Adrenal gland (tissue), 12 donors: Measurements from ENCODE around the gene RSU1. TPM values are rescaled to one million over a fixed set of nuclear protein-coding genes. Genes with fewer than 3 reads are reported as not detected.

Source experiments
- DNase-seq, 7 donors: peaks; one replicate each; pipeline ENCODE4 v3.0.0-alpha.2; 2019 to 2020
- H3K27ac ChIP-seq, 5 donors: fragments of 200-600 bp; sonication (generic) in 4 of 5; 1 replicate in 3 of 5; 2 replicates in 2 of 5; pipeline versions ENCODE4 v1.5.1 to v1.8.0; 2016 to 2020; ENCODE audit warnings: mild to moderate bottlenecking in 1 of 5
- H3K27me3 ChIP-seq: fragments of 200-600 bp; 2 replicates; pipeline ENCODE4 v1.8.0; 2021
- H3K36me3 ChIP-seq, 2 donors: fragments of 200-600 bp; replicated peaks in 1 of 2; 1 replicate in 1 of 2; 2 replicates in 1 of 2; pipeline versions ENCODE4 v1.5.1 to v1.8.0; 2018 to 2022
- H3K4me1 ChIP-seq, 2 donors: fragments of 200-600 bp; replicated peaks in 1 of 2; 1 replicate in 1 of 2; 2 replicates in 1 of 2; pipeline versions ENCODE4 v1.5.1 to v1.8.0; 2018 to 2021
- H3K4me3 ChIP-seq, 4 donors: fragments of 200-600 bp; sonication (generic) in 3 of 4; one replicate each; pipeline ENCODE4 v1.5.1; 2016 to 2018
- H3K9me3 ChIP-seq, 3 donors: fragments of 200-600 bp; sonication (generic) in 1 of 3; replicated peaks in 1 of 3; 1 replicate in 2 of 3; 2 replicates in 1 of 3; pipeline versions ENCODE4 v1.5.1 to v1.8.0; 2016 to 2021
- CTCF ChIP-seq, 6 experiments: fragments of 450-650 bp in 4 of 6; fragments of 200-600 bp in 2 of 6; sonication (generic) in 1 of 6; IDR thresholded peaks; 1 replicate in 5 of 6; 2 replicates in 1 of 6; pipeline versions ENCODE4 v1.5.1 to v1.8.0; 2016 to 2021; ENCODE audit warnings: antibody characterized with exemption in 6 of 6, mild to moderate bottlenecking in 2 of 6, moderate library complexity in 1 of 6
- POLR2A ChIP-seq, 2 donors: fragments of 450-650 bp; IDR thresholded peaks; one replicate each; pipeline ENCODE4 v1.6.1; 2017; ENCODE audit warnings: antibody characterized with exemption in 2 of 2, mild to moderate bottlenecking in 2 of 2, moderate library complexity in 1 of 2
- WGBS, 4 donors: extraction: QIAGEN DNeasy Blood & Tissue Kit in 2 of 4; methylation state at CpG; one replicate each; pipeline versions ENCODE4 v1.1.5 to v1.1.7; 2013 to 2017; 5-methylcytosine and 5-hydroxymethylcytosine counted together
- intact Hi-C, 2 donors: fragments of 100-400 bp; cut with DNase I; formaldehyde crosslinking; loops; one replicate each; pipeline versions ENCODE4 v1.14.1 to v1.15.0; 2022 to 2023
- polyA plus RNA-seq, 3 donors: library from polyadenylated mRNA; stranded (reverse); fragments of 200-250 nt in 2 of 3; fragments of 350-450 nt in 1 of 3; fragmentation: Illumina TruSeq in 1 of 3; extraction: RNeasy Lipid Tissue Mini Kit (QIAGEN cat#74804) in 1 of 3; gene quantifications; one replicate each; pipeline ENCODE4 v1.2.3, GENCODE V29; 2013 to 2014
- small RNA-seq, 2 donors: library from RNA; depleted of rRNA; stranded (forward); fragments of <200 nt; gene quantifications; one replicate each; pipeline ENCODE3, GENCODE V24; 2016
- total RNA-seq, 9 donors: library from RNA; depleted of rRNA in 4 of 9; stranded (reverse); fragments of >200 nt in 4 of 9; fragments of 120-200 nt in 1 of 9; fragmentation: NEBNext Ultra II Directional in 1 of 9; extraction: Animal tissue kit (Norgen Biotek cat#: 25700) in 1 of 9; gene quantifications; one replicate each; pipeline versions ENCODE4 v1.1.0 to v1.2.4, GENCODE V29; 2013 to 2023
- donor health status: healthy with polysubstance abuse.
- donor health status: Bipolar disorder and iron deficiency.
- donor health status: DM: yes; HTN: yes; CAD: no.
- donor health status: DM: no; HTN: no; CAD: no.
- donor health status: DM: no; HTN: no; CAD: no.
- donor health status: DM: yes; HTN: yes; CAD: no.

Gene RSU1
- total and polyA plus RNA-seq, 12 donors = 15.6 to 96.8 (median 41.7) TPM

GRCh38 chr10:16547973-16548372, 269.3 kb downstream of the RSU1 start:
- intact Hi-C loops = loop anchor here in 1 of 2 donors (10.0 kb wide), 1 partner anchor 643 kb away; no protein-coding TSS in a partner anchor
- H3K4me3 ChIP-seq = no peak overlapping the region
- no peak for DNase-seq
- no peak overlapping the region for H3K27ac ChIP-seq
- no peaks in the 10 kb centered on the region for H3K9me3 ChIP-seq
- no peaks in the 10 kb centered on the region for H3K4me1 ChIP-seq
- TF ChIP-seq POLR2A (IDR thresholded peaks at IDR 0.05) (no peak), CTCF (IDR thresholded peaks at IDR 0.05) (no peak)
- H3K36me3 ChIP-seq = no peaks in the 10 kb centered on the region
- WGBS, 4 donors = 78 to 85% (median 84%) methylated on average over 4 of the region's 4 CpGs
- no peaks in the 10 kb centered on the region for H3K27me3 ChIP-seq

GRCh38 chr10:16545116-16545736, 272.0 kb downstream of the RSU1 start:
- TF ChIP-seq CTCF (IDR thresholded peaks at IDR 0.05) = peak; percentile 53 to 67 (median 60)
- TF ChIP-seq POLR2A (IDR thresholded peaks at IDR 0.05) = no peak
- WGBS, 4 donors = 26 to 32% (median 28%) methylated on average over 7 of the region's 7 CpGs
- Histone ChIP-seq H3K36me3 (no peaks in the 10 kb centered on the region), H3K27ac (no peak overlapping the region), H3K9me3 (no peaks in the 10 kb centered on the region), H3K4me1 (no peaks in the 10 kb centered on the region), H3K4me3 (no peak overlapping the region), H3K27me3 (no peaks in the 10 kb centered on the region)
- peak in 4 of 7 donors; percentile 10 to 24 (median 16) for DNase-seq
- intact Hi-C loops = loop anchor here in 1 of 2 donors (10.0 kb wide), 1 partner anchor 640 kb away; no protein-coding TSS in a partner anchor

GRCh38 chr10:16544591-16544990, 272.6 kb downstream of the RSU1 start:
- Histone ChIP-seq H3K4me3 (no peak overlapping the region), H3K27me3 (no peaks in the 10 kb centered on the region), H3K4me1 (no peaks in the 10 kb centered on the region), H3K36me3 (no peaks in the 10 kb centered on the region), H3K9me3 (no peaks in the 10 kb centered on the region), H3K27ac (no peak overlapping the region)
- WGBS, 4 donors = 75 to 82% (median 77%) methylated on average over 4 of the region's 4 CpGs
- DNase-seq = no peak
- intact Hi-C loops = loop anchor here in 1 of 2 donors (10.0 kb wide), 1 partner anchor 640 kb away; no protein-coding TSS in a partner anchor
- TF ChIP-seq POLR2A (IDR thresholded peaks at IDR 0.05) (no peak), CTCF (IDR thresholded peaks at IDR 0.05) (no peak)

- Histone ChIP-seq H3K4me1 (no peaks in the 10 kb centered on the region), H3K4me3 (no peak overlapping the region), H3K36me3 (no peaks in the 10 kb centered on the region), H3K9me3 (no peaks in the 10 kb centered on the region), H3K27ac (no peak overlapping the region), H3K27me3 (no peaks in the 10 kb centered on the region)
- 66 to 73% (median 71%) methylated on average over 3 of the region's 3 CpGs for WGBS, 4 donors
- TF ChIP-seq POLR2A (IDR thresholded peaks at IDR 0.05) (no peak), CTCF (IDR thresholded peaks at IDR 0.05) (no peak)
- no peak for DNase-seq
- intact Hi-C loops = loop anchor here in 1 of 2 donors (10.0 kb wide), 1 partner anchor 639 kb away; no protein-coding TSS in a partner anchor
Measured at GRCh38 chr10:16544099-16544498, 273.1 kb downstream of the RSU1 start.

Small RNA genes within 50 kb of the gene (small RNA-seq; reads per million reads assigned to genes)
- gene RF02271 = 0 reads per million in 2 donors
